Measurements from ENCODE around the gene SCG2. TPM values are rescaled to one million over a fixed set of nuclear protein-coding genes. Genes with fewer than 3 reads are reported as not detected.

Gene SCG2
- total RNA-seq, 1 donor from 2014 or later = 0.20 TPM

GRCh38 chr2:223570784-223571183 lies 31.4 kb downstream of the SCG2 start:
- DNase-seq = no peak

- no peak for DNase-seq
Observed at GRCh38 chr2:223566396-223566795, 35.8 kb downstream of the SCG2 start.

DNA sequence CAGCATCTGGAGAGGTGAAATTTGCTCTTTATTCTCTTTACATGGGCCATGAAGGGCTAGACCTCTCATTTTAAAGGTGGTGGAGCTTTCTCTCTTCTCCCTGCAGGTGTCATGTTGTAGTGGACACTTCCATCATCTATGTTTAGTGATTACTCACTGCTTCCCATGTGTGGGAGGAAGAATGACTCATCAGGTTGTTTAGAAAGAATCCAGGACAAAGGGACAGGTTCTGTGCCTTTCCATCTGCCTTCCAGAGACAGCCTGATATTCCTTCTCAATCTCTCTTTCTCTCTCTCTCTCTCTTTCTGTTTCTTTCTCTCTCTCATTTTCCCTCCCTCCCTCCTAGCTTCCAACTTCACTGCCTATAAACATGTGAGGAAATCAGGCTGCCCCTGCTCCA lies 38.7 kb downstream of the SCG2 start:
- no peak for DNase-seq

DNA sequence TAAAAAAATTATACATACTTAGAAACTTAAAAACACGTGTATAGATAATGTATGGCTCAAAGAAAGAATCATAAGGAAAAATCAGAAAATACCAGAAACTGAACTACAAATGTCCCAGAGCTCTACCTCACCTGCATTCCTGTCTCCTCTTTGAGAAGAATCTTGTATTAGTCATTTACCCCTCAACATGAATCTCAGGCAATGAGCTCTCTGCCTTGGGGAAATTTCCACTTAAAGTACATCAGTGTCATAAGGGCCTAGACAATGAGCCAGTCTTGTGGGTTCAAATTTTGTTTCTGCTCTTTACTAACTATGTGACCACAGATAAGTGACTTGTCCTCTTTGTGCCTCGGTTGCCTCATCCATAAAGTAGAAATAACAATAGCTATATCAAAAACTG lies 40.1 kb downstream of the SCG2 start:
- DNase-seq = no peak

GRCh38 chr2:223560749-223561435 lies 41.3 kb downstream of the SCG2 start:
- no peak for DNase-seq

GRCh38 chr2:223558970-223559369 lies 43.2 kb downstream of the SCG2 start:
- no peak for DNase-seq

- no peak for DNase-seq
Observed at GRCh38 chr2:223554923-223555322, 47.2 kb downstream of the SCG2 start.

- DNase-seq = peak; percentile 5
Observed at GRCh38 chr2:223549215-223549614, 52.9 kb downstream of the SCG2 start.

GRCh38 chr2:223548194-223548593 lies 54.0 kb downstream of the SCG2 start:
- no peak for DNase-seq

Other genes starting within 250 kb of the SCG2 start
- 4.0 TPM for gene AP1S3, start 235.2 kb upstream of the SCG2 start, total RNA-seq